HuH-7.5 (cell line): ENCODE measurements around the gene NGEF.
"Not testable (repeated sequence)": the region's sequence is repeated elsewhere in the genome, so short reads cannot be mapped to it uniquely, and the experiment has no call there.

Experiments
- DNase-seq: peaks from one replicate; pipeline ENCODE4 v3.0.0; 2011; ENCODE audit warnings: low spot score

Gene NGEF

GRCh38 chr2:233023007-233023760 lies 10.1 kb upstream of the NGEF start:
- no peak for DNase-seq

- no peak for DNase-seq
These were observed 9.5 kb upstream of the NGEF start for GRCh38 chr2:233022561-233022960.

- DNase-seq, result no peak
These were observed 8.7 kb upstream of the NGEF start for GRCh38 chr2:233021771-233022170.

GRCh38 chr2:233020454-233020853 lies 7.4 kb upstream of the NGEF start:
- DNase-seq, result no peak

- not testable (repeated sequence) for DNase-seq
These were observed 6.6 kb upstream of the NGEF start for GRCh38 chr2:233019610-233020009.

GRCh38 chr2:233017947-233018346 lies 4.9 kb upstream of the NGEF start:
- DNase-seq, result no peak

- DNase-seq, result no peak
These were observed 2.1 kb upstream of the NGEF start for GRCh38 chr2:233015019-233015645.

GRCh38 chr2:233013650-233014049 lies 594 bp upstream of the NGEF start:
- no peak for DNase-seq

GRCh38 chr2:233012301-233012971 lies 620 bp downstream of the NGEF start:
- DNase-seq, result peak; percentile 9

- no peak for DNase-seq
These were observed 1.3 kb downstream of the NGEF start for GRCh38 chr2:233011702-233012131.

GRCh38 chr2:233011268-233011650 lies 1.8 kb downstream of the NGEF start:
- DNase-seq, result no peak

- DNase-seq, result no peak
These were observed 2.3 kb downstream of the NGEF start for GRCh38 chr2:233010569-233011267.

- no peak for DNase-seq
These were observed 3.4 kb downstream of the NGEF start for GRCh38 chr2:233009661-233010060.

- no peak for DNase-seq
These were observed 5.3 kb downstream of the NGEF start for GRCh38 chr2:233007739-233008138.

- DNase-seq, result no peak
These were observed 5.8 kb downstream of the NGEF start for GRCh38 chr2:233007270-233007669.

- no peak for DNase-seq
These were observed 6.4 kb downstream of the NGEF start for GRCh38 chr2:233006648-233007047.

GRCh38 chr2:233005096-233005495 lies 8.0 kb downstream of the NGEF start:
- no peak for DNase-seq

GRCh38 chr2:233003658-233004555 lies 9.1 kb downstream of the NGEF start:
- no peak for DNase-seq

- DNase-seq, result no peak
These were observed 10.0 kb downstream of the NGEF start for GRCh38 chr2:233002829-233003657.

- DNase-seq, result no peak
These were observed 11.9 kb downstream of the NGEF start for GRCh38 chr2:233000886-233001750.
